ENCODE measurements around the gene GRM1.

Gene GRM1

GRCh38 chr6:146336191-146336590, 307.3 kb downstream of the GRM1 start:
- no peak for DNase-seq (ENCODE audit: low read depth)

GRCh38 chr6:146337376-146337775, 308.5 kb downstream of the GRM1 start:
- DNase-seq (ENCODE audit: low read depth): no peak

- no peak for DNase-seq (ENCODE audit: low read depth)
These were observed 310.9 kb downstream of the GRM1 start for GRCh38 chr6:146339716-146340115.

GRCh38 chr6:146341493-146342230, 312.8 kb downstream of the GRM1 start:
- DNase-seq (ENCODE audit: low read depth): no peak

- no peak for DNase-seq (ENCODE audit: low read depth)
These were observed 316.7 kb downstream of the GRM1 start for GRCh38 chr6:146345598-146345997.

- no peak for DNase-seq (ENCODE audit: low read depth)
These were observed 318.2 kb downstream of the GRM1 start for GRCh38 chr6:146347090-146347489.

GRCh38 chr6:146347690-146348089, 318.8 kb downstream of the GRM1 start:
- DNase-seq (ENCODE audit: low read depth): no peak

GRCh38 chr6:146351018-146351417, 322.2 kb downstream of the GRM1 start:
- no peak for DNase-seq (ENCODE audit: low read depth)

- DNase-seq (ENCODE audit: low read depth): no peak
These were observed 323.3 kb downstream of the GRM1 start for GRCh38 chr6:146352163-146352562.

- DNase-seq (ENCODE audit: low read depth): no peak
These were observed 325.6 kb downstream of the GRM1 start for GRCh38 chr6:146354451-146354850.

GRCh38 chr6:146355521-146356100, 326.7 kb downstream of the GRM1 start:
- no peak for DNase-seq (ENCODE audit: low read depth)

GRCh38 chr6:146357578-146358430, 328.9 kb downstream of the GRM1 start:
- peak; percentile 91 for DNase-seq (ENCODE audit: low read depth)

GRCh38 chr6:146358431-146359046, 329.7 kb downstream of the GRM1 start:
- DNase-seq (ENCODE audit: low read depth): no peak

- DNase-seq (ENCODE audit: low read depth): no peak
These were observed 330.3 kb downstream of the GRM1 start for GRCh38 chr6:146359131-146359530.

- DNase-seq (ENCODE audit: low read depth): no peak
These were observed 332.5 kb downstream of the GRM1 start for GRCh38 chr6:146361128-146361924.

- no peak for DNase-seq (ENCODE audit: low read depth)
These were observed 335.2 kb downstream of the GRM1 start for GRCh38 chr6:146363838-146364607.

- DNase-seq (ENCODE audit: low read depth): no peak
These were observed 336.1 kb downstream of the GRM1 start for GRCh38 chr6:146364816-146365594.

GRCh38 chr6:146367061-146367460, 338.2 kb downstream of the GRM1 start:
- DNase-seq (ENCODE audit: low read depth): no peak

- DNase-seq (ENCODE audit: low read depth): no peak
These were observed 341.0 kb downstream of the GRM1 start for GRCh38 chr6:146369866-146370265.

GRCh38 chr6:146381486-146381885, 352.6 kb downstream of the GRM1 start:
- DNase-seq (ENCODE audit: low read depth): no peak
